GM18499 (cell line): ENCODE results near the gene UBL5.

Experiments used
- ATAC-seq: cut with Tn5 transposase; IDR thresholded peaks from one replicate; pipeline ENCODE4 v1.9.1; 2021; ENCODE audit warnings: moderate number of reproducible peaks; ENCODE audit not compliant: insufficient read depth, unreplicated experiment

The UBL5 gene

DNA sequence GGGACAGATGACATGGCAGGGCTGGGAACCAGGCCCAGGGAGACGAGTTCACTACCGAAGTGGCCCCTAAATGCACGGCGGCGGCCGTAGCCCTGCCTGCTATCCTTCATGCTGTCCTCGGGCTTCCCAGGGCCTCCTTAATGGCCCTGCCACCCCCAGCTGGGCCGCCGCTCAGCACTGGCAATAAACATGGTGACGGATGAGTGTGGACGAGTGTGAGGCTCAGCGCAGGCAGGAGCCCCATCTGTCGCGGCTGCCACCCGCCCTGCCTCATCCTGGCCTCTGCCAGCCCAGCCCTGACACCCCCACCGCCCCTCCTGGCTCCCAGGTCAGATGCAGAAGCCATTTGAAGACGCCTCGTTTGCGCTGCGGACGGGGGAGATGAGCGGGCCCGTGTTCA lies 21.0 kb downstream of the UBL5 start:
- ATAC-seq: no peak

DNA sequence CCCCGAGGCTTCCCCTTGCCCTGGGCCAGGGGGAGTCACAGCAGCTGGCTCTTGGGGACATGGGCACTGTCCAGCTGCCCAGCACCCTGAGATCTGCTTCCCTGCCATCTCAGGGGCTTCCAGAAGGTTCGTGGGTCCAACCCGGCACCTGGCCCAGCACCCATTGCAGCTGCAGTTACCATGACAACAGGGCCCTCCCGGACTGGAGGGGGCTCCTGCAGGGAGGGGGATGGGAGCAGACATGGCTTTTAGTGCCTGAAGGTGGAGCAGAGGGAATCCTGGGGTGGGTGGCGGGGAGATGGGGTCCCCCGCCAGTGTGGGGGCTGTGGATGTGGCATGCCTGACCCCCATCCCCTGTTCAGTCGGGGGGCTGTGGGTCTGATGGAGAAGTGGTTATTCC lies 22.1 kb downstream of the UBL5 start:
- no peak for ATAC-seq

DNA sequence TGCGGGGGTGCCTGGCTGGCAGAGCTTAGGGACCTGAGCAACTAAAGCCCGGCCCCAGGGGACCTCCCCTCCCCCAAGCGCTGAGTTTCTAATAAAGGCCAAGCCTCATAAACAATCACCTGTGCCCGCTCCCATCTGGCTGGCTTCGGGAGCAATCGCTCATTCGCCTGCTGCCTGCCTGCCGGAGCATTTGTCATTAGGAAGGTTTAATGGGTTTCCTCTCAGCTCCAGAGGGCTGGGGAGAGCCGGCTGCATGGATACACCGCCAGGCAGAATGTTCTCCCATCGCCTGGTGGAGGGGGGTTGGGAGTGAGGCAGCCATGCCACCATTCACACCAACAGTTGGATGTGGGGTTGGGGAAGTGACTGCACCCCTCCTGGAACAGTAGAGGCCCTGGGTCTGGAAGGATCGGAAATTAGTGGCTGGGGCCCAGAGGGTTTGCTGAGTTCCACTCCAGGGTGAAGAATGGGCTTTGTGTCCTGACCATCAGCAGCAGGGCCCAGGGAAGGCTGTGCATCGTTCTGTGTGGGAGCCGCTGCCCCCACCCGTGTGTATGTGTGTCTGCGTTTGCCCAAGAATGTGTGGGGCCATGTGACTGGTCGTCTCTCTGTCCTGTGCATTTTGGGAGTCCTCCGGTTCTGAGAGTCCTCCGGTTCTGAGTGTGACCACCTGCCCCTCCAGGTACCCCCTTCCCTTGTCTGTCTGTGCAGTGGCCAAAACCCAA lies 22.7 kb downstream of the UBL5 start:
- no peak for ATAC-seq

DNA sequence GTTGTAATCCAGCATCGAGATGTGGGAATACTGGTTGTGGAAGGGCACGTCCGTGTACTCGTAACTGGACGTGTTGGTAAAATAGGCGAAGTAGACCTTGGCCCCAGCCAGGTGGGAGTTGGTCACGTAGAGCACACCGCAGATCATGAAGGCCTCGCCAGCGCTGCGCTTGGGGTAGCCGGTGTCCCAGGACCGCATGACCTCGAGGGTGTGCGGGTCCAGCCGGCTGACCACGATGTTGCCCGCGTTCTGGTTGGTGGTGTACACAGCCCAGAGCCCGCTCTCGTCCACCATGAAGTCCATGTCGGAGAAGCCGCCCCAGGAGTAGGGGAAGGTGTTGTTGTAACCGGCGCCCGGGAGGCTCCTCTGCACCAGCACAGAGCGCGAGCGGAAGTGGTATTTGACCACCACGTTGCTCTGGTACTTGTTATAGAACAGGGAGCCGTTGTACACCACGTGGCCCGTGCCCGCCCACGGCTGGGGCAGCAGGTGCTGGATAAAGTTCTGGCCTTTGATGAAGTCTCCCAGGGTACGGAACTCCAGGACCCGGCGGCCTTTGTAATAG lies 26.6 kb downstream of the UBL5 start:
- no peak for ATAC-seq

DNA sequence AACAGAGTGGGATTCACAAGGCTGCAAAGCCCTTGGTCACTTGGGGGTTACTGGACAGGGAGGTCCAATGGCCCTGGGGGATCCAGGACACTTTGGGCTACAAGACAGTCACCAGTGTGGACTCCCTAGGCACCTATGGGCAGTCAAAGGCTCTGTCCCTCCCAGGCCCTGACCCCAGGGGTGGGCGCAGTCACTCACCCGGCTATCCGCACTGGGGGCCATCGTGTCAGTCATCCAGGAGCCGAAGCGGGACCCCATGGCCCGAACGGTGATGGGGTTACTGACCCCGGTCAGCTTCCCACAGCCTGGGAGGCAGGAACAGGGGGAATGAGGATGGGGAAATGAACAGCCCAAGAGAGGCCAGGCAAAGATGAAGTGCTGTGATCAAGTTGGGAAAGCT lies 28.9 kb downstream of the UBL5 start:
- ATAC-seq: no peak

DNA sequence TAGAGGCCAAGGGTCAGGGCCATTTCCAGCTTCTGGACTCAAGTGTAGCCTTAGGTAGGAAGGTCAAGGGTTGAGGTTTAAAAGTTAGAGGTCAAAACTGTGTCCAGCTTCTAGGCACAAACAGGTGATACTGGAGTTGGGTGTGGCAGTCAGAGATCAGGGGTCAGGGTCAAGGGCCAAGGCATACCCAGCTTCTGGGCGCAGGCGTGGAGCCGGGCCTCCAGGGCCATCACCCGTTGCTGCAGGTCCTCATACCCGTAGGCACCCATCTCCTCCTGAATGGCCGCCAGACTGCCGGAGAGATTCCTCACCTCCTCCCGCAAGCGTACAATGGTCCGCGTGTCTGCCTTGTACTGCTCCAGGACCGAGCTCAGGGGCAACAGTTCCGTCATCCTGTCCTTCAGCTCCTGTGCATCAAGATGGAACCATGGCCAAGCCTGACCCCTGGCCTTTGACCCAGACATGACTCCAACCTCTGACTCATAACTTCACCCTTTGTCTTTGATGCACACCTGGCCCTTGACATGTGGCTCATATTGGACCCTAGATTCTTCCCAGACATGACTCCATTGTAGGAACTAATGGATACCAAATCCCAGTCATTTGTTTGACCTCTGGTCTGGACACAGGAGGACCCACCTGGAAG lies 29.5 kb downstream of the UBL5 start:
- no peak for ATAC-seq

DNA sequence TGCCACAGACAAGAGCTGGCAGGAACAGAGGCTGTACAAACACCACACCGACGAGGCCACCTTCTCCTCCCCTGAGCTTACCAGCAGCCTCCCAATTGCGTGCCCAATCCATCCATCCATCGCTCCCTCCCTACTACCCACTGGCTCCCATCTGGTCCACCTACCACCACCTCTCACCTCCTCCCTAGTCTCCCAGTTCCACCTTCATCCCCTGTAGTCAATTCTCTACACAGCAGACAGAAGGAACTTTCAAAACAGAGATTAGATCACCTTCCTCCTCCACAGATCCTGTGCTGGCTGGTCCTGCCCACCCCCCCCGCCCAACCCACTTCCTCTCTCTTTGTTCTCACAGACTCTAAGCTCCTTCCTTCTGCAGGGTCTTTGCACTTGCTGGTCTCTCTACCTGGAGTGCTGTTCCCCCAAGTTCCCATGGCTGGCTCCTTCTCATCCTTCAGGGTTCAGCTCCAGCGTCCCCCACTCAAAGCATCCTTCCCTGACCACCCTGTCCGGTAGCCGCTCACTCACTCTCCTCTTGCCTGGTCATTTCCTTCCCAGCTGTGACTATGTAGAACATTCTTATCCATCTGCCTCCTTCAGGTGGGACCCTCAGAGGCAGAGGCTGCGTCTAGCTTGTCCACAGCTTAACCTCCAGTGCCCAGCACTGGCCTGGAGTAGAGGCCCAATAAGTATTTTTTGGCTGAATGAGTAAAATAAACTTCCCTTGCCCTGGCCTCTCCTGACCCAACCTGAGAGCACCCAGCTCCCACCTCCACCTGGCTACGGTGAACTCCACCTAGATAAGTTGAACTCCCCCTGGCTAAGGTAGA lies 30.4 kb downstream of the UBL5 start:
- no peak for ATAC-seq

DNA sequence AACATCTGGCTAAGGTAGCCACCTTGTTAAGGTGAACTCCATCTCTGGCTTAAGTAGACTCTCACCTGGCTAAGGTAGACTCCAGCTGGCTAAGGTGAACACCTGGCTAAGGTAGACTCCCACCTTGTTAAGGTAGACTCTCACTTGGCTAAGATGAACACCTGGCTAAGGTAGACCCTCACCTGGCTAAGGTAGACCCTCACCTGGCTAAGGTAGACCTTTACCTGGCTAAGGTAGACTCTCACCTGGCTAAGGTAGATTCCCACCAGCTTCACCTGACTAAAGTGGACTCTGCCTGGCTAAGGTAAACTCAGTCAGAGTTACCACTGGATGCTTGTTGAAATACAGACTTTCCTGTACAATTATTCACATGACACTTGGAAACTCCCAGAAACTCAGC lies 31.0 kb downstream of the UBL5 start:
- ATAC-seq: no peak

DNA sequence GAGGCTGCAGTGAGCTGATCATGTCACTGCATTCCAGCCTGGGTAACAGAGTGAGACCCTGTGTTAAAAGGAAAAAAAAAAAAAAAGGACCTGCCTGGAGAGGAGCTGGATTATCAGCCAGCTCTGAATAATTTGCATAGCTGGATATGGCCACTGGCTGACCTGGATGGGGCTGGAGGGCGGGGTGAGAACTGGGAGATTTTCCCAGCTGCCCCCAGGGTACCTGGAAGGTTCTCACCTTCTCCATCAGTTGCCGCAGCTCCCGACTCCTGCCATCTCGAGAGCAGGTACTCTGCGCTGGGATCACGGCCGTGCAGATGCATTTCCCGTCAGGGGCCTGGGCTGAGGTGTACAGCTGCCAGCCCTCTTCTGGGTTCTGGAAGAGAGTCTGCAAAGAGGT lies 32.7 kb downstream of the UBL5 start:
- ATAC-seq: no peak

DNA sequence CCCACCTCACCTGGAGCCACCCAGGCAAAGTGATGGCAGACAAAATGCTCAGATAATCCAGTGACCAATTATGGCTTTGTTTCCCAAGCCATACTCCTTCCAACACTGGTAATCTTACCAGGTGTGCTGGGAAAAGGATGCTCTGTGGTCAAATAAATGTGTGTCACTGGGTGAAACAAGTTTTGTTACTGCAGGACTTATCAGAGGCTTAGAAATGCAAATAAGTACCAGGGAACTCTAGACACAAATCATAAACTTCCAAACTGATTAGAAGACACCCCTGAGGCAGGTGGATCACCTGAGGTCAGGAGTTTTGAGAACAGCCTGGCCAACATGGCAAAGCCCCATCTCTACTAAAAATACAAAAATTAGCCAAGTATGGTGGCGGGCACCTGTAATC lies 33.8 kb downstream of the UBL5 start:
- no peak for ATAC-seq

DNA sequence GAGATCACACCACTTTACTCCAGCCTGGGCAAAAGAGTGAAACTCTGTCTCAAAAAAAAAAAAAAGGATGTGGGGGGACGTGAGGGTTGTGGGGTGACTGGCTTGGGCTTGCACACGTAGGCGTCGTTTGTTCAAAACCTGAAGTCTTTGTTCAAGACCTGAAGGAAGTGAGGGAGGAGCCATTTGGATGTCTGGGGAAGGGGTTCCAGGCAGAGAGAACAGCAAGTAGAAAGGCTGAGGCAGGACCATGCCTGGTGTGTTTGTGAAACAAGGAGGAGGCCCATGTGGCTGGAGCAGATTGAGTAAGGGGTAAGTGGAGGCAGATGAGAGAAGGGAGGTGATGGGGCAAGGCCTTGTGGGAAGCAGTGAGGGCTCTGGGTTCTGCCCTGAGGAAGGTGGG lies 35.2 kb downstream of the UBL5 start:
- no peak for ATAC-seq

DNA sequence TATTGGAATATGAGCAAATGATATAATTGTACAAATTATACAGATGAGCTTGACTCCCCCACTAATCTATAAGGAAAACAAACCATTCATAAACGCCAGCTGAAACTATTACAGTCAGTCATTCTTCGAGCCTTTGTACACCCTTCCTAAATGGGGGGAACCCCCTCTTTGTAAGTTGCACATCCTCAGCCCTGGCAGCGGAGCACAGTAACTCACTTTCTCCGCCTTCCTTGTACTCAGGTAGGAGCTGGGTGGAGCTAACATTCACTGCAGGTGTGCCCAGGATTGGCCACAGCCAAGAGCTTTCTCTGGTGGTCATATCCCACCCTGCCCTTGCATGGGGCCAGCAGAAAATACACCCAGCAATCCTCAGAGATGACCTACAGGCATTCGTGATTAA lies 36.0 kb downstream of the UBL5 start:
- no peak for ATAC-seq

DNA sequence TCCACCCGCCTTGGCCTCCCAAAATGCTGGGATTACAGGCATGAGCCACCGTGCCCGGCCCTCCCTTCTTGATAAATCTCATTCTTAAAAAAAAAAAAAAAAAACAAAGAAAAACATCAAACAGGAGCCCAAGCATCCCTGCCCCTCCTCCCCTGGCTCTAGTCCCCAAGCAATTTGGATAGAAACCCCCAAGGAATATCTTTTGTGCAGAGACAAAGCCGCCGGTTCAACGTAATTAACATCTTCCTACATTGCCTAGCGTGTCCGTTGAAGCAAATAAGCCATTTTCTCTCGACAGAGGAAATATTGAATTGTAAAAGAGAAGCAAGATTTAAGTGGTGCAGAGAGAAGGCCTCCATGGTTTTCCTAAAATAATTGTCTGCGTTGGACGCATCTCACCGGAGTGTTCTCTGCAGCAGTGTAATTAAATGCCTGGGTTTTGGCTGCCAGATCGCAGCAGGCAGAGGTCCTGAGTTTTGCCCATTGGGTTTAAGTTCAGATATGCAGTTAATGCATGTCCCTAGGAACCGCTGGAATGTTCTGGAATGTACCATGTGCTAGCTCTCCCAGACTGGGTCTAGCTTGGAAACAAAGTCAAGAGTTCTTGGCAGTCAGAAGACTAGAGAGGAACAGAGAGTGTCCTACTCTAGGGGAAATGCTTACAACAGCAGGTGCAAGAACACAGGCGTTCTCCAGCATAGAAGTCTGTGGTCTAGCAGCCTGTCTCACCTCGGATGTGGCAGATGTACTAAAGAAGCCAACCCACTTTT lies 38.2 kb downstream of the UBL5 start:
- ATAC-seq: no peak

DNA sequence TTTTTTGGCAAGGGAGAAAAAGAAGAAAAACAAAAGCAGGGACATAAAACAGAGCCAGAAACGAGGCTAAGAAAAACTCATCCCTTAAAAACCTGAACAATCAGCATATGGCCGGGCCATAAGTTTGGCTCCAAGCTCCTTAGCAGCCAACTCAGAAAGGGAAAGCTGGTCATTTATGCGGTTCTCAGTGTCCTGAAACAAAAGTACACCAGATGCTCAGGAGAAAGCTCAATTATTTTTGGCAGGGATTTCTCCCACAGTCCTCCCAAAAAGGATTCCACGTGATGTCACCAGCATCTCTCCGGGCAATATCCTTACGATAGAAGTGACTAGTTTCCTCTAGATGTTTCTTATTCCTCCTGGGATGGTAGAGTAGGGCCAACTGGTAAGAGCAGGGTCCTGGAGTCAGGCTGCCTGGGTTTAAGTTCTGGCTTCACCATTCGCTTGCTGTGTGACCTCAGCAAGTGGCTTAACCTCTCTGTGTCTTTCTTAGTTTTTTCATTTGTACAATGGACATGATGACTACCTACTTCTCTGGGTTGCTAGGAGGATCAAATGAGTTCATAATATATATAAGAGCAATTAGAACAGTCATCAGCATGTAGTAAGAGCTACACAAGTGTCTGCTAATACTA lies 41.4 kb downstream of the UBL5 start:
- no peak for ATAC-seq

DNA sequence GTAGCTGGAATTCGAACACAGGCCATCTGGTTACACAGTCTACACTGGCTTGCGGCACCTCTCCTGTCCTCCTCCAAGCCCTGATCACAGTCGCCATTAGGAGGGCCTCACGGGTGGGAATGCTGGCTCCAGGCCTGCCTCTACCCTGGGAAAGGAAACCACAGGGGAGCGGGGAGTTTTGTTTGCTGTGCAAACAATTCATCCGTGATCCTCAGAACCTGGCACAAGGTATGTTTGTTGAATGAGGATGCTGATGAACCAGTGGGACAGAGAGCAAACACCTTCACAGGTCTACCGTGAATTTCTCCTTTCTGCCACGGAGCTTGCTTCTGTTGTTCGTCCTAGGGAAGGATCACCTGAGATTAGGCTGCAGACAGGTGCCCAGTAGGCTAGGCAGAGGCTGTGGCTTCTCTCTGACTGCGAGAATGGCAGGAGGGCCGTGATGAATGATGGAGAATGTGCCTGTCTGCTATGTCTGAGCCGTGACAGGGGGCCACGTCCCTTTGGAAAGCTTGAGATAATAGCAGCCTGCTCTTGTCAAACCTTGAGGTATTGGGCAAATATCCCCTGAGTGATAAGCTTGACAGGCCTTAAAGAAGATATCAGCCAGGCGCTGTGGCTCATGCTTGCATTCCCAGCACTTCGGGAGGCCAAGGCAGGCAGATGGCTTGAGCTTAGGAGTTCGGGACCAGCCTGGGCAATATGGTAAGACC lies 44.1 kb downstream of the UBL5 start:
- ATAC-seq: no peak

DNA sequence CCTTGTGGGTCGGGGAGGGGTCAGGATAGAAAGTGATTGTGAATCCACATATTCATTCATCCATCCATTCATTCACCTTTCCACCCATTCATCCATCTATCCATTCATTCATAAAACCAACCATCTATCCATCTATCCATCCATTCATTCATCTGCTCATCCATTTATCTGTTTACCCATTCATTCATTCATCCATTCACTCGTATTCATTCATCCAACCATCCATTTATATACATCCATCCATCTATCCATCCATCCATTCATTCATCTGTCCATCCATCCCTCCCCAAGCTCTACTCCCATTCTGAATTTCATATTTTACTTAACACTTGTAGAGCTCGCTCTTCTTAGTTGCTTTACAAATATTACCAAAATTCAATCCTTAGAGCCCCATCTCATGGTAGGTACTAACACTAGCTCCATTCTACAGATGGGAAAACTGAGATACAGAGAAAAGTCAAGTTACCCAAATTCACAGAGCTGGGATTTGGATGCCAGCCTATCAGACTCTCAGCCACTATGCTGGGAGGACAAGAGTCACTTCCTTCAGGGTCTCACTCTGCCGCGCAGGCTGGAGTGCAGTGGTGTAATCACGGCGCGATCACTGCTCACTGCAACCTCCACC lies 45.0 kb downstream of the UBL5 start:
- no peak for ATAC-seq

DNA sequence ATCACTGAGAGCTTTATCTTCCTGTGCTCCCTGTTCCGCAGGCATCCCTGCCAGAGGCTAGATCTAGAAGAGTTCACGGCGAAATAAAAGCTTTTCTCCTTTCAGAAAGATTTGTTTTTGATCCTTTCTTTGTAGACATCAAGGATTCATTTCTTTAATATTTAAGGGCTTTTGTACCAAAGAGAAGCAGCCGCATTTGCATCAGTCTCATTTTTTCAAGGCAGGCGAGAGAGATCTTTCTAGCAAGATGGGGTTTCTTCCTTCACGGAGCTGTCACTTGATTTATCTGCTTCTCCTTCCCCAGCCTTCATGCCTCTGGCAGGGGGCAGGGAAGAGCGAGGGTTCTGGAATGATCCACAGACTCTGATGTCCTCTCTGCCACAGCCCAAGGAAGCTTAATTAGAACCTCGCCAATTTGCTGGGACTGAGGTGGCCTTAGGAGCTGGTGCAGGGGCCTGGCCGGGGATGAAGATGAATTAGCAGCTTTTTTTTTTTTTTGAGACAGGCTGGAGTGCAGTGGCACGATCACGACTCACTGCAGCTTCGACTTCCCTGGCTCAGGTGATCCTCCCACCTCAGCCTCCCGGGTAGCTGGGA lies 47.4 kb downstream of the UBL5 start:
- ATAC-seq: no peak

DNA sequence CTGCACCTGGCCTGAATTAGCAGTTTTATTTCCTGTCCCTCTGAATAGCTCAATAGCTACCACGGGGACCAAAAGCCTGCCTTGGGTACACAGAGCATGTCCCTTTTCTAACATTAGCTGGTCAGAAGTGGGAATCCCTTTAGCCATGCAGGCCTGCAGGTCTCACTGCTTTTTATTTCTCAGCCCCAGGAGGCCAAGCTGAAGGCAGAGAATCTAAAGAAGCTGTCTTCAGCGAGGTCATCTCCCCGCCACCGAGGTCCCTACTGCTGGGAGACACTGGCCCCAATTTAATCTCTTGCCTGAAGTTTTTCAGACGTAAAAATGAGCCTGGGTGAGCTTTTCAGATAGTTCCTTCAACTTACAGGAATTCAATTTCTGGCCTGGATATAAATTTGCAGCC lies 48.1 kb downstream of the UBL5 start:
- no peak for ATAC-seq
